Nephron (organoid): Measurements from ENCODE around the gene PLA2G4B.

Experiments used
- H3K27ac Mint-ChIP-seq, 3 experiments: 2 replicates each; pipeline ENCODE4 v1.8.0; 2020; ENCODE audit warnings: mixed read lengths in 3 of 3, mild to moderate bottlenecking in 2 of 3, moderate library complexity in 1 of 3
- H3K27me3 Mint-ChIP-seq: 2 replicates; pipeline ENCODE4 v1.8.0; 2021; ENCODE audit warnings: low read depth, mild to moderate bottlenecking, moderate library complexity, mixed read lengths
- H3K36me3 Mint-ChIP-seq: 2 replicates; pipeline ENCODE4 v1.8.0; 2020; ENCODE audit warnings: low read depth, mixed read lengths
- H3K4me1 Mint-ChIP-seq: 2 replicates; pipeline ENCODE4 v1.8.0; 2020; ENCODE audit warnings: mixed read lengths
- H3K4me3 Mint-ChIP-seq, 3 experiments: 2 replicates each; pipeline ENCODE4 v1.8.0; 2020; ENCODE audit warnings: mild to moderate bottlenecking in 3 of 3, mixed read lengths in 3 of 3, moderate library complexity in 2 of 3
- H3K9me3 Mint-ChIP-seq: 2 replicates; pipeline ENCODE4 v1.8.0; 2020; ENCODE audit warnings: mixed read lengths
- TF ChIP-seq, protein P1 (sequence below), 3 experiments: fragments of 200-600 bp; sonication (generic); IDR thresholded peaks; one replicate each; pipeline ENCODE4 v1.5.0; 2021; ENCODE audit warnings: antibody characterized with exemption in 3 of 3; ENCODE audit not compliant: unreplicated experiment in 3 of 3

The PLA2G4B gene

DNA sequence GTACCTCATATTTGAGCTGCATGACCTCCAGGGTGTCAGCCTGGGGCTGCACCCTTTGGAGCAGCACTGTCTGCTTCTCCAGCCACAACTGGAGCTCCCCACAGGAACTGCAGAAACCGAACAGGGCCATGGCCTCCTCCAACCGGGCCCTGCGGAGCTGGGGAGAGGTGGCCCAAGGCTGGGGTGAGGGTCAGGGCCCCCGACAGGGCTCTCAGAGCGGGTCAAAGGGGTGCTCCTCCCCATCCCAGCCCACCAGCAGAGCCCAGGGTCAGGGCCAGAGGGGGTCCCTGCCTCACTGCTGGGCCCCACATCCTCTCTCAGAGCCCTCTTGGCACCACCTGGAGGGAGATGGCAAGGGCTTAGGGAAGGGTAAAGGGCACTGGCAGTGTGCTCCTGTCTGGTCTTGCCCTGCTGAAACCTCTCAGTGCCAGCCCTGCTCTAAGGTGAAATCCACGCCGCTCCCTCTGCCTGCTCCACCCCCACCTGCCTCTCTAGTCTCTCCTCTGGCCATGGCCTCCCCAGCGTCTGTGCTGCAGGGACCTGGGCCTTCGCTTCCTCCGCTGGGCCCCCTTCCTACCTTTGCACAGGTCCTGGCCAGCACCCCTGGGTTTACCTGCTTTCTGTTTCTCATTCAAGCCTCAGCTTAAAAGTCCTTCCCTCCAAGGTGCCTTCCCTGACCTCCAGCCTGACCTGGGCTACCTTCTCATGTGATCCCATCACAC is 41.7 kb downstream of the PLA2G4B start:
- no peaks in the 10 kb centered on the region for H3K36me3 Mint-ChIP-seq

DNA sequence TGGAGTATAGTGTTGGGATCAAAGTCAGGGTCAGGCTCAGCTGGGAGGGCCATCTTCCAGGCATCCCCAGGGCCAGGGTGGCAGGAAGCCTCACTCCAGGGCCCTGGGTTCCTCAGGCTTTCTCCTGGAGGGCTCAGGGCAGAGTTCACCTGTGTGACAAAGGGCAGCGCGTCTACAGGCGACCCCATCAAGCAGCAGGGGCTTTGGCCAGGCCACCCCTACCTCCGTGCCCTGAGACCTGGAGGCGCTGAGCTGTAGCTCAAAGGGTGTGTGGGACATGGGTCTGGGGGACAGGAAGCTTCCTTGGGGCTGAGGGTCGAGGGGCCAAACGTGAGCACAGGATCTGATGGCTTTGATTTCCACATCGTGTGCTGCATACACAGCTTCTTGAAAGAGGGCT is 42.4 kb downstream of the PLA2G4B start:
- Mint-ChIP-seq H3K27ac (peak overlapping the region in 1 of 3 experiments; percentile 31), H3K4me3 (peak overlapping the region; percentile 10 to 29 (median 21)), H3K4me1 (peaks cover 20% of the 10 kb centered on the region), H3K36me3 (no peaks in the 10 kb centered on the region), H3K9me3 (no peaks in the 10 kb centered on the region), H3K27me3 (peaks cover 32% of the 10 kb centered on the region)
- TF ChIP-seq, protein P1, sequence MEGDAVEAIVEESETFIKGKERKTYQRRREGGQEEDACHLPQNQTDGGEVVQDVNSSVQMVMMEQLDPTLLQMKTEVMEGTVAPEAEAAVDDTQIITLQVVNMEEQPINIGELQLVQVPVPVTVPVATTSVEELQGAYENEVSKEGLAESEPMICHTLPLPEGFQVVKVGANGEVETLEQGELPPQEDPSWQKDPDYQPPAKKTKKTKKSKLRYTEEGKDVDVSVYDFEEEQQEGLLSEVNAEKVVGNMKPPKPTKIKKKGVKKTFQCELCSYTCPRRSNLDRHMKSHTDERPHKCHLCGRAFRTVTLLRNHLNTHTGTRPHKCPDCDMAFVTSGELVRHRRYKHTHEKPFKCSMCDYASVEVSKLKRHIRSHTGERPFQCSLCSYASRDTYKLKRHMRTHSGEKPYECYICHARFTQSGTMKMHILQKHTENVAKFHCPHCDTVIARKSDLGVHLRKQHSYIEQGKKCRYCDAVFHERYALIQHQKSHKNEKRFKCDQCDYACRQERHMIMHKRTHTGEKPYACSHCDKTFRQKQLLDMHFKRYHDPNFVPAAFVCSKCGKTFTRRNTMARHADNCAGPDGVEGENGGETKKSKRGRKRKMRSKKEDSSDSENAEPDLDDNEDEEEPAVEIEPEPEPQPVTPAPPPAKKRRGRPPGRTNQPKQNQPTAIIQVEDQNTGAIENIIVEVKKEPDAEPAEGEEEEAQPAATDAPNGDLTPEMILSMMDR (IDR thresholded peaks at IDR 0.05; ENCODE audit: unreplicated experiment in 3 of 3): no peak

More for the DNA sequence above, 41.7 kb downstream of the PLA2G4B start:
- Mint-ChIP-seq H3K9me3 (no peaks in the 10 kb centered on the region), H3K27ac (no peak overlapping the region), H3K27me3 (peaks cover 32% of the 10 kb centered on the region), H3K4me3 (no peak overlapping the region), H3K4me1 (peaks cover 20% of the 10 kb centered on the region)
- TF ChIP-seq, protein P1 (IDR thresholded peaks at IDR 0.05; ENCODE audit: unreplicated experiment in 3 of 3): no peak

DNA sequence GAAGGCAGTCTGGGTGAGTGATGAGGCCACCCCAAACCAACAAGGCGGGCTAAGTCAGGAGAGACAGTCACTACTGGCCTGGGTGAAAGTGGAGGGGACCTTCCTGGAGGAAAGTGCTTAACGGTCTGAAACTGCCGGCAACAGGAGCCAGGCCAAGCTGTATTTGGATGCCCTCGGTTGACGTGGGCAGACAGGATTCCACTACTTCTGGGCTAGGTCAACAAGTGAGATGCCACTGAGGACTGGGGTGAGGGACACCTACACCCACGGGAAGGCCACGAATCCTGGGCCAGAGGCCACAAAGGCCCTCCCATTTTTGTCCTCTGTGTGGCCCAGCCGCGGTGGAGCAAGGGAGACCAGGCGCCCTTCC is 42.9 kb downstream of the PLA2G4B start:
- H3K9me3 Mint-ChIP-seq: no peaks in the 10 kb centered on the region
- peaks cover 32% of the 10 kb centered on the region for H3K27me3 Mint-ChIP-seq
- peaks cover 20% of the 10 kb centered on the region for H3K4me1 Mint-ChIP-seq
- TF ChIP-seq, protein P1 (IDR thresholded peaks at IDR 0.05; ENCODE audit: unreplicated experiment in 3 of 3): no peak
- H3K4me3 Mint-ChIP-seq: peak overlapping the region; percentile 10 to 29 (median 21)
- peak overlapping the region in 1 of 3 experiments; percentile 31 for H3K27ac Mint-ChIP-seq
- H3K36me3 Mint-ChIP-seq: no peaks in the 10 kb centered on the region

DNA sequence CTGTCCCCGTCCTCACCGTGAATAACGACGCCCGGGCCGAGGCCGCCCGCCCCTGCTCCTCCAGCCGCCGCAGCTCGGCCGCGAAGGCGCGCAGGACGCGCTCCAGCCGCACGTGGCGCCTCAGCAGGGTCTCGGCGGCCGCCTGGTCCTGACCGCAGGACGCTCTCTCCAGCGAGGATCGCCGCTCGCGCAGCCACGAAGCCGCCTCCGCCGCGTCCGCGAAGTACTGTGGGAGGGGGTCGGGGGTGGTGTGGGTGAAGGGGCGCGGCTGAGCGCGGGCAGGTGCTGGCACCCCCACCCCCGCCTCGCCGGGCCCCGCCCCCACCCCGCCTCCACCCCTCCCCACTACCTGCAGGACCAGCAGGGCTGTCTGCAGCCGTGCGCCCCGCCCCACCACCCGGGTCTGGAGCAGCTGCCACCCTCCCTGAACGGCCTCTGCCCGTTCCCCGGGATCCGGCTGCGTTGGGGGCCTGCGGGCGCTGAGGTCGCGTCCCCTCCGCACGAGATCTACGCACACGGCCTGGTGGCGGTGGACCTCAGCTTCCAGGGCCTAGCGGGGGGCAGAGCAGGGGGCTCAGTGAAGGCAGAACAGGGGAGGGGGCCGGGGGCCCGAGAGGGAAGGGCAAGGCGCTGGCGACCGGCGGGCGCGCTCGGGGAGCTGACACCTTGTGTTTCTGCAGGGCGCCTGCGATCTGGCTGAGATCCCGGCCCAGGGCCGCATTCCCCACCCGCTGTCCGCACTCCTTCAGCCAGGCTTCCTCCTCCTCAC is 43.5 kb downstream of the PLA2G4B start:
- H3K4me1 Mint-ChIP-seq: peaks cover 20% of the 10 kb centered on the region
- H3K27me3 Mint-ChIP-seq: peaks cover 32% of the 10 kb centered on the region
- H3K4me3 Mint-ChIP-seq: peak overlapping the region in 2 of 3 experiments; percentile 31 to 49
- no peaks in the 10 kb centered on the region for H3K9me3 Mint-ChIP-seq
- no peak overlapping the region for H3K27ac Mint-ChIP-seq
- TF ChIP-seq, protein P1 (IDR thresholded peaks at IDR 0.05; ENCODE audit: unreplicated experiment in 3 of 3): no peak
- H3K36me3 Mint-ChIP-seq: no peaks in the 10 kb centered on the region

DNA sequence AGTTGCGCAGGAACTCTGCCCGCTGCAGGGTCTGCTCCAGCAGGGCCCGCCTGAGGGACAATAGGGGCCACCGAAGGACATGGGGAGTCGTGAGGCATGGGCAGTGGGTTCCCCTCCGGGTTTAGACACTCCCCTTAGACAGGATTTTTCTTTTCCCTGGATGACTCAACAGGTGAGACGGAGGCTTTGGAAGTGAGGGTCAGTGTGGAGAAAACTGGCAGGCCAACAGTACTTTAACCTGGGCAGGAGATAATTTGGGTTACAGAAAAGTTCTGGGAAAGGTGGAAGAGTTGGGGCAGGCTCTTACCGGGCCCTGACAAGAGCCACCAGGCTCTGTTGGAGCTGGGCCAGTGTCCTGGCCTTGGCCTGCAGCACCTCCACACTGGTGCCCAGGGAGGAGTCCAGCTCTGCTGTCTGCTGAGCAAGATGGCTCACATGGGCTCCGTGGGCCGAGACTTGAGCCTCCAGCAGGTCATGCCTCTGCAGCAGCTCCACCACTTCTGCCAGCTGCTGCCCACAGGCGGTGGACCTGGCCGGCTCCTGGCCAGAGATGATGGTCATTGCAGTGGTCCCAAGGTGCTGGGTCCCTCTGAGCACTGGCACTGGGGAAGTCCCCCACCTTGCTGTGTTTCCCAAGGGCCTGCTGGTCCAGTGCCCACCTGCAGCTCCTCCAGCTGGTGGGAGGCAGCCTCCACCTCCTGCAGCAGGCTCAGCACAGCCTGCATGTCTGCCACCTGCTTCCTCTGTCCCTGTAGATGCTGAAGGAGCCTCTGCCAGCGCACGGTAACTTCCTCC is 44.2 kb downstream of the PLA2G4B start:
- no peaks in the 10 kb centered on the region for H3K36me3 Mint-ChIP-seq
- TF ChIP-seq, protein P1 (IDR thresholded peaks at IDR 0.05; ENCODE audit: unreplicated experiment in 3 of 3): no peak
- H3K27me3 Mint-ChIP-seq: peaks cover 32% of the 10 kb centered on the region
- no peaks in the 10 kb centered on the region for H3K9me3 Mint-ChIP-seq
- H3K4me1 Mint-ChIP-seq: peaks cover 20% of the 10 kb centered on the region
- H3K27ac Mint-ChIP-seq: no peak overlapping the region
- H3K4me3 Mint-ChIP-seq: peak overlapping the region in 1 of 3 experiments; percentile 31
